MM.1S (cell line): ENCODE measurements around the gene LIG4.

Experiments used
- DNase-seq: peaks from one replicate; pipeline ENCODE4 v3.0.0-alpha.2; 2015
- H2AFZ ChIP-seq: fragments of 300-600 bp; sonication (generic); 2 replicates; pipeline ENCODE4 v1.6.0; 2016; ENCODE audit warnings: antibody characterized with exemption, low read length
- H3F3A ChIP-seq: fragments of 300-600 bp; sonication (generic); 2 replicates; pipeline ENCODE4 v1.6.1; 2016; ENCODE audit warnings: mild to moderate bottlenecking, antibody characterized with exemption, low read length, moderate library complexity, mixed read lengths; ENCODE audit not compliant: insufficient read depth
- H3K27ac ChIP-seq: fragments of 300-600 bp; sonication (generic); 2 replicates; pipeline ENCODE4 v1.5.1; 2016; ENCODE audit warnings: mild to moderate bottlenecking, low read length
- H3K27me3 ChIP-seq: fragments of 300-600 bp; sonication (generic); replicated peaks from 2 replicates; pipeline ENCODE4 v1.6.0; 2016; ENCODE audit warnings: low read length; ENCODE audit not compliant: insufficient read depth
- H3K36me3 ChIP-seq: fragments of 300-600 bp; sonication (generic); replicated peaks from 2 replicates; pipeline ENCODE4 v1.6.1; 2016; ENCODE audit warnings: mild to moderate bottlenecking, low read length, mixed read lengths; ENCODE audit not compliant: insufficient read depth
- H3K4me1 ChIP-seq: fragments of 300-600 bp; sonication (generic); 2 replicates; pipeline ENCODE4 v1.6.1; 2016; ENCODE audit warnings: low read length, mixed read lengths
- H3K4me2 ChIP-seq: fragments of 300-600 bp; sonication (generic); 2 replicates; pipeline ENCODE4 v1.6.0; 2016; ENCODE audit warnings: low read depth, low read length
- H3K4me3 ChIP-seq: fragments of 300-600 bp; sonication (generic); 2 replicates; pipeline ENCODE4 v1.5.1; 2016; ENCODE audit warnings: low read length, mixed read lengths
- H3K79me2 ChIP-seq: fragments of 300-600 bp; sonication (generic); 2 replicates; pipeline ENCODE4 v1.6.1; 2016; ENCODE audit warnings: mixed run types, low read length, mixed read lengths
- H3K9ac ChIP-seq: fragments of 300-600 bp; sonication (generic); 2 replicates; pipeline ENCODE4 v1.6.1; 2016; ENCODE audit warnings: low read length, mixed read lengths
- H3K9me2 ChIP-seq: fragments of 300-600 bp; sonication (generic); replicated peaks from 2 replicates; pipeline ENCODE4 v1.6.1; 2016; ENCODE audit warnings: mild to moderate bottlenecking, low read length, mixed read lengths; ENCODE audit not compliant: insufficient read depth
- H3K9me3 ChIP-seq: fragments of 300-600 bp; sonication (generic); replicated peaks from 2 replicates; pipeline ENCODE4 v1.6.1; 2016; ENCODE audit warnings: mild to moderate bottlenecking, low read length, mixed read lengths; ENCODE audit not compliant: insufficient read depth
- H4K20me1 ChIP-seq: fragments of 300-600 bp; sonication (generic); 2 replicates; pipeline ENCODE4 v1.6.1; 2016; ENCODE audit warnings: mild to moderate bottlenecking, low read length, moderate library complexity, mixed read lengths; ENCODE audit not compliant: insufficient read depth
- EZH2 ChIP-seq: fragments of 300-600 bp; sonication (generic); optimal IDR thresholded peaks from 2 replicates; pipeline ENCODE3; 2017; ENCODE audit warnings: low read depth, mild to moderate bottlenecking, antibody characterized with exemption, low read length, mixed read lengths
- EZH2phosphoT487 ChIP-seq: fragments of 300-600 bp; sonication (generic); IDR thresholded peaks from 2 replicates; pipeline ENCODE4 v1.6.1; 2018; ENCODE audit warnings: antibody characterized with exemption, low read length
- TF ChIP-seq, protein P1 (sequence below): fragments of 300-600 bp; sonication (generic); IDR thresholded peaks from 2 replicates; pipeline ENCODE4 v1.5.1; 2016; ENCODE audit warnings: antibody characterized with exemption, low read length, mixed read lengths

LIG4 gene

DNA sequence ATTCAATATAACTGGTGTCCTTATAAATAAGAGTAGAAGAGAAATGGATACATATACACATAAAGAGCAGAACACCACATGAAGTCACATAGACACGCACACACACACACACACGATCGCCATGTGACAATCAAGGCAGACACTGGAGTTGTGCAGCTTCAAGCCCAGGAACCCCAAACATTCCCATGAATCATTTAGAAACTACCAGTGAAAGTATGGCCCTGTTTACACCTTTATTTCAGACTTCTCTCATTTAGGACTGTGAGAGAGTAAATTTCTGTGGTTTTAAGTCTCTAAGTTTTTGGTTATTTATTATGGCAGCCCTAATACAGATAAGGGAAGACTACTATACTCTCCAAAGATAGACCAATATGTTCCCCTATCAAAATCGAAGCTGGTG lies 33.8 kb upstream of the LIG4 start:
- H3K4me1 ChIP-seq = no peaks in the 10 kb centered on the region

DNA sequence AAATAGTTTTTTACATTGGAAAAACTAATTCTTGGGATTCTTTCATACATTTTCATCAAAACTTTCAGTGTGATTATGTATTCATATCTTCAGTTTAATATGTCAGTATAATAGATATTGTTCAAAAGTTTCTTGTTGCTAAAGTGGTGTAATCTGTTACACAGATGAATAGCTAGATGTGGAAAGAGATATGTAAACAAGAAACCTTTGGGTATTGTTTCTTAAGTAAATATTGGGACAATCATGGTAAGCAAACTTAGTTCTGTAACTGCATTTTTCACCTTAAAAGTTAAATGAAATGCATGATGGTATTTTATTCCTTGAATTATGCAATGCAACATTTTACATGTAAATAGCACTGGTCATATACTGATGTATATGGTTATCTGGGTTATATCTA lies 15.0 kb upstream of the LIG4 start:
- Histone ChIP-seq H3K36me3 (no peaks in the 10 kb centered on the region), H3K27ac (no peak overlapping the region), H2AFZ (no peak overlapping the region), H3F3A (no peaks in the 10 kb centered on the region), H3K27me3 (no peaks in the 10 kb centered on the region), H3K4me3 (no peak overlapping the region), H3K4me2 (no peak overlapping the region), H3K9ac (no peak overlapping the region), H3K9me3 (no peaks in the 10 kb centered on the region), H4K20me1 (no peaks in the 10 kb centered on the region), H3K9me2 (no peaks in the 10 kb centered on the region), H3K79me2 (peaks cover 32% of the 10 kb centered on the region), H3K4me1 (no peaks in the 10 kb centered on the region)
- DNase-seq = no peak
- TF ChIP-seq EZH2phosphoT487 (no peak), EZH2 (no peak)
- TF ChIP-seq, protein P1, sequence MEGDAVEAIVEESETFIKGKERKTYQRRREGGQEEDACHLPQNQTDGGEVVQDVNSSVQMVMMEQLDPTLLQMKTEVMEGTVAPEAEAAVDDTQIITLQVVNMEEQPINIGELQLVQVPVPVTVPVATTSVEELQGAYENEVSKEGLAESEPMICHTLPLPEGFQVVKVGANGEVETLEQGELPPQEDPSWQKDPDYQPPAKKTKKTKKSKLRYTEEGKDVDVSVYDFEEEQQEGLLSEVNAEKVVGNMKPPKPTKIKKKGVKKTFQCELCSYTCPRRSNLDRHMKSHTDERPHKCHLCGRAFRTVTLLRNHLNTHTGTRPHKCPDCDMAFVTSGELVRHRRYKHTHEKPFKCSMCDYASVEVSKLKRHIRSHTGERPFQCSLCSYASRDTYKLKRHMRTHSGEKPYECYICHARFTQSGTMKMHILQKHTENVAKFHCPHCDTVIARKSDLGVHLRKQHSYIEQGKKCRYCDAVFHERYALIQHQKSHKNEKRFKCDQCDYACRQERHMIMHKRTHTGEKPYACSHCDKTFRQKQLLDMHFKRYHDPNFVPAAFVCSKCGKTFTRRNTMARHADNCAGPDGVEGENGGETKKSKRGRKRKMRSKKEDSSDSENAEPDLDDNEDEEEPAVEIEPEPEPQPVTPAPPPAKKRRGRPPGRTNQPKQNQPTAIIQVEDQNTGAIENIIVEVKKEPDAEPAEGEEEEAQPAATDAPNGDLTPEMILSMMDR = no peak

More for the DNA sequence above, 33.8 kb upstream of the LIG4 start:
- Histone ChIP-seq H3K9ac (no peak overlapping the region), H3K4me3 (no peak overlapping the region), H3K79me2 (no peaks in the 10 kb centered on the region), H3K36me3 (no peaks in the 10 kb centered on the region), H3F3A (no peaks in the 10 kb centered on the region), H4K20me1 (no peaks in the 10 kb centered on the region), H3K4me2 (no peak overlapping the region), H2AFZ (no peak overlapping the region), H3K27me3 (no peaks in the 10 kb centered on the region), H3K27ac (no peak overlapping the region), H3K9me2 (no peaks in the 10 kb centered on the region), H3K9me3 (no peaks in the 10 kb centered on the region)
- no peak for DNase-seq
- no peak for TF ChIP-seq EZH2
- no peak for TF ChIP-seq EZH2phosphoT487
- TF ChIP-seq, protein P1 = no peak

DNA sequence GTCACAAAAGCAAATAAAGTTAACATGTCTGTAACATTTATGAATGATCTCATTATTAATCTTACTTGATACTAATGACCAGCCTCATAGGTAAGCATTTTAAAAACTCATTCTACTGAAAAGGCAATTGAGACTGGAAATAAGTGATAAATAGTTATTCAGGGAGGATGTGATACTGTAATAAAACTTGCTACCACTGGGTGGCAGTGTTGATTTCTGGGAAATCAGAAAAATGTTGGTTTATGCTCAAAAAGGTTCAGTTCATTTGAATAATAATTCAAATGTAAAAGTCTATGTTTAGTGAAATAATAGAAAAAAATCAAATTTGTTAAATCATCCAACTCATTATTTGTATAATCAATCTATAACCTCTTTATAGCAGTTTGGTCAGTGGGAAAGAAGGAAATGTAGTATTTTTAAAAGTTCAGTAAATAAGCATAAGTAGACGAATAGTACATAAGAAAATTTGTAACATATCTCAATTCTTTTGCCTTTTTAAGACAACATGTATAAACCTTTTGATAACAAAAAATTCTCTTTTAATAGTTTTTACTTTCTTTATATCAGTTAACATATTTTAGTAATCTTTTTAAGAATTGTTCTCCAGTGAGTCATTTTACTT lies 12.4 kb upstream of the LIG4 start:
- TF ChIP-seq, protein P1 = peak; percentile 74
- no peak for TF ChIP-seq EZH2
- Histone ChIP-seq H3K9ac (no peak overlapping the region), H3K79me2 (peaks cover 57% of the 10 kb centered on the region)

More for the DNA sequence above, 12.4 kb upstream of the LIG4 start:
- DNase-seq = peak; percentile 42
- H3K27ac ChIP-seq = no peak overlapping the region
- H4K20me1 ChIP-seq = no peaks in the 10 kb centered on the region
- H3K27me3 ChIP-seq = no peaks in the 10 kb centered on the region
- no peak overlapping the region for H3K4me2 ChIP-seq
- H3K36me3 ChIP-seq = no peaks in the 10 kb centered on the region
- no peaks in the 10 kb centered on the region for H3K9me3 ChIP-seq
- H3K4me3 ChIP-seq = no peak overlapping the region
- H3F3A ChIP-seq = no peaks in the 10 kb centered on the region
- H3K4me1 ChIP-seq = no peaks in the 10 kb centered on the region
- no peaks in the 10 kb centered on the region for H3K9me2 ChIP-seq
- no peak overlapping the region for H2AFZ ChIP-seq
